GM12873 (cell line): ENCODE data around the gene SDHA.

Experiments used
- TF ChIP-seq, protein P1 (sequence below): IDR thresholded peaks from 2 replicates; pipeline ENCODE4 v1.5.1; 2012; ENCODE audit warnings: low read depth, mild to moderate bottlenecking, moderate library complexity, low read length, control low read depth; ENCODE audit not compliant: insufficient read depth; ENCODE audit errors: missing control alignments

Gene SDHA

DNA sequence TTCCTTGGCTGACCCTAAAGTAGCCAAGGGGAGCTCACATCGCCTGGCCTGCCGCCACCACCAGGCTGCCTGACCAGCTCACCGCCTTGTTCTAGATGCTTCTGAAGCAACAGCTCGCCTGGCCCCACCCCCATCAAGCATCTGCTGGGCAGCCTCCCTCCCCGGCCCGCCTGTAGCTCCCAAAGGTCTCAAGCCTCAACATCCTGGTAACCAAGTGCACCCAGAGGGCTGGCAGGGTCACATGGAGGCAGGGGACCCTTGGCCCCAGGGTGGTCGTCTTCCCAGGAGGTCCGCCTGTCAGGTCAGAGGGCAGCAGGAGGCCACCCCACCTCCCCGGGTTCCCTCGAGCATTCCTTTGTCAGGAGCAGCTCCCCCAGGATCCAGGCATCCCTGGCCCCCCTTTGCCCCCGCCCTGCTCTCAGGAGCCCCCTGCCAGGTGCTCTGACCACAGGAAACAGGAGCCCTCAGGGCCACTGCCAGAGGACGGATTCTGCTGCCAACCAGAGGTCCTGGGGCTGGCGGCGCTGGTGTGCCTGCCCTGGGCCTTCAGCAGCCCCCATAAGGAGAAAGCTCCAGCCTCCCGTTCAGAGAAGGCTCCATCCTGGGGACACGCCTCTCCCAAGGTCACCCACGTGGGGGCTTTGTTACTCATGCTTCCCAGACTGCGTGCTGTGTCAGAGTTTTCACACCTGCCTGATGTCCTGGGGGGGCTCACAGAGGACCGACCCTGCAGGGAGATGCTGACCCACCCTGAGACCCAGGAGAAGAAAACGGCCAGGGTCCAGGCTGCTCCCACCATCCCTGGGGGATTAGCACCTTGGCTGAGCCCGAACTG, 30.3 kb upstream of the SDHA start:
- TF ChIP-seq, protein P1, sequence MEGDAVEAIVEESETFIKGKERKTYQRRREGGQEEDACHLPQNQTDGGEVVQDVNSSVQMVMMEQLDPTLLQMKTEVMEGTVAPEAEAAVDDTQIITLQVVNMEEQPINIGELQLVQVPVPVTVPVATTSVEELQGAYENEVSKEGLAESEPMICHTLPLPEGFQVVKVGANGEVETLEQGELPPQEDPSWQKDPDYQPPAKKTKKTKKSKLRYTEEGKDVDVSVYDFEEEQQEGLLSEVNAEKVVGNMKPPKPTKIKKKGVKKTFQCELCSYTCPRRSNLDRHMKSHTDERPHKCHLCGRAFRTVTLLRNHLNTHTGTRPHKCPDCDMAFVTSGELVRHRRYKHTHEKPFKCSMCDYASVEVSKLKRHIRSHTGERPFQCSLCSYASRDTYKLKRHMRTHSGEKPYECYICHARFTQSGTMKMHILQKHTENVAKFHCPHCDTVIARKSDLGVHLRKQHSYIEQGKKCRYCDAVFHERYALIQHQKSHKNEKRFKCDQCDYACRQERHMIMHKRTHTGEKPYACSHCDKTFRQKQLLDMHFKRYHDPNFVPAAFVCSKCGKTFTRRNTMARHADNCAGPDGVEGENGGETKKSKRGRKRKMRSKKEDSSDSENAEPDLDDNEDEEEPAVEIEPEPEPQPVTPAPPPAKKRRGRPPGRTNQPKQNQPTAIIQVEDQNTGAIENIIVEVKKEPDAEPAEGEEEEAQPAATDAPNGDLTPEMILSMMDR = no peak

DNA sequence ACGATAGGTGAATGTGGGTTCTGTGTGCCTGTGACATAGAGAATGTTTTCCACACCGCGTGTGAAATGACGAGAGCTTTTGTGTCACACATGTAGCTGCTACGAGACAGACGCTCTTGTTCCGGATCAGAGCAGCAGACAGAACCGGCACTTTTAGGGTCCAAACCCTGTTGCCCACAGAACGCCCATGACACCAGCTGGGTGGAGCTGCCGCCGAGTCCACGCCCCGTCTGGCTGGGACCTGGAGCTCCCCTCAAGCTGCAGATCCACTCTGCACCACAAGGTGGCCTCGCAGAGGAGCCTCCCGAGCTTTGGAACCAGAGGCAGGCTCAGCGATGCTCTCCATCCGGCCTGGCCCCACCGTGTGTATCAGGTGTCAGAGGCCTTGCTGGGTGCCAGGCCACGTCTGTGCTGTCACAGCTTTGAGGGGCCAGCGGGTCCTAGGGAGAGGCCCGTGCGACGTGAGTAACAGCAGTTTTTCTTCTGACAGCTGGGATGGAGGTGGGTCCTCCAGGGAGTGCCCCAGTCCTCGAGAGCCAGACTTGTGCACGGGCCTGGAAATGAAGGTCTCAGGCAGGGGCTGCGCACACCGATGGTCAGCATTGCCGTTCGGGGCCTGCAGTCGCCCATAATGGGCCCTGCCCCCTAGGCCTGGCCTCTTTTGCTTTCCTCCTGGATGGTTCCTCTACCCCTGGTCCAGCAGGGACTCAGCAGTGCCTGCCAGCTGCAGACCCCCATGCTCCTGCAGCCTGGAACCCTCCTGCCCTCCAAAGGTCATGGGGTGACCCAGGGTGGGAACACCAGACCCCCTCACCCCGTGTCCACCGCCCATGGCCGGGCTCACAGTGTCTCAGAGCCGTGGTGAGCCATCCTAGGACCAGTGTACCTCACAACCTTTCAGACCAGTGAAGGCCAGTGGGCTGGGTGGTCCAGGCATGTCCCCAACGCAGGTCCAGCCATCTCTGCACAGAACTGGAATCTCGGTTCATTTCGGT, 29.3 kb upstream of the SDHA start:
- TF ChIP-seq, protein P1 = peak; percentile 95

DNA sequence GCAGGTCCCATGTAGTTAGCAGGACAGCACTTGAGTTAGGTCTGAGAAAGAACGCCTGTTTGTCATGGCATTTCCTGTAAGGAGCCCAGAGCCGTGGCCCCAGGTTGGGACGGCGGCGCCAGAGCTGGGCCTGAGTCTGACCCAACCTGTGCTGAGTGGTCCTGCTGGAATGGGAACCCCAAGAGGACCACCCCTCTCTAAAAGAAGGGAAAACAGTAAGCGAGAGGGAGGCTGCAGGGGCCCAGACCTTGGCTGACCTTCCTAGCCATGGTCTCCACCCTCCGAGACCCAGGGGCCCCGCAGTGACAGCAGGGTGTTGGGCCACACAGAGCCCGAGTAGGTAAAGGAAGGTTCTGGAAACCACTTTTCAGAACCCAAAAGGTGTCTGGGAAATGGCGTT, 28.6 kb upstream of the SDHA start:
- TF ChIP-seq, protein P1 = no peak

DNA sequence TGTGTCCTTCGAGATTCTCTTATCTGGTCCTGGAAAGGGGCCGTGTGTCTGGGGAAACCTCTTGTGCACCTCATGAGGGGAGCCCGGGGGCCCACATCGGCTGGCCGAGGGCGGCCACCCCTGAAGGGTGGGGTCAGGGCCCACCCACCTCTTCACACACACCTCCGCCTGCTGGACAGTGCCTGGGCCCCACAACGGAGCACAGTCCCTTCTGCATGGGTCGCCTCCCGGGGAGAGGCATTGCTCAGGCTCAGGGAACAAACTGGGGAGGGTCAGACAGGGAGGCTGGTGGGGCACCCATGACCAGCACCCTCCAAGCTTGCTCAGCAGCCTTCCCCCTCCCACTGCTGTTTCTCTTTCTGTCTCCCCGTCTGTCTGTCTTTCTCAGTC, 28.1 kb upstream of the SDHA start:
- TF ChIP-seq, protein P1 = no peak

DNA sequence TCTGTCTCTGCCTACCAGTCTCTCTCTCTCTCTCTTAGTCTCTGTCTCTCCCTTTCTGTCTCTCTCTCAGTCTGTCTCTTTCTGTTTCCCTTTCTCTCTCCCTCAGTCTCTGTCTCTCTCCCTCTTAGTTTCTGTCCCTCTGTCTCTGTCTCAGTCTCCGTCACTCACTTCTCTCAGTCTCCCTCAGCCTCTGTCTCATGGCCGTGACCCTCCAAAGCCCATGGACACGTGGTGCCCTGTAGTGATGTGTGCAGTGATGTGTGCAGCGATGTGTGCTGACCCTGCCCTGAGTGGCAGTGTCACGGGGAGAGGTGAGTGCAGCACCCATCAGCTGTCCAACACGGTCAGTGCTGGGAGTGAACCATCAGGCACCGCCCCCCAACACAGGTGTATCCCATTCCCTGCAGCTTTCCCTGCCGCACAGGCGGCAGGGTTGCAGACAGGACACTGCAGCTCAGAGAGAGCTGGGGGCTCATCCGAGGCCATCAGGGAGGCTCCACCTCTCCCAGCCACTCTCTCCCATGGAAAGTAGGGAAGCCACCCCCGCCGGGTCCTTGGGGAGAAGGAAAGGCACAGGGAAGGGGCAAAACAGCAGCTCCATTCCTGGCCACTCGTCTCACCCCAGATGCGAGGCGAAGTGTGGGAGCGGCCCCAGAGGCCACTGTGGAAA, 27.6 kb upstream of the SDHA start:
- TF ChIP-seq, protein P1 = no peak

DNA sequence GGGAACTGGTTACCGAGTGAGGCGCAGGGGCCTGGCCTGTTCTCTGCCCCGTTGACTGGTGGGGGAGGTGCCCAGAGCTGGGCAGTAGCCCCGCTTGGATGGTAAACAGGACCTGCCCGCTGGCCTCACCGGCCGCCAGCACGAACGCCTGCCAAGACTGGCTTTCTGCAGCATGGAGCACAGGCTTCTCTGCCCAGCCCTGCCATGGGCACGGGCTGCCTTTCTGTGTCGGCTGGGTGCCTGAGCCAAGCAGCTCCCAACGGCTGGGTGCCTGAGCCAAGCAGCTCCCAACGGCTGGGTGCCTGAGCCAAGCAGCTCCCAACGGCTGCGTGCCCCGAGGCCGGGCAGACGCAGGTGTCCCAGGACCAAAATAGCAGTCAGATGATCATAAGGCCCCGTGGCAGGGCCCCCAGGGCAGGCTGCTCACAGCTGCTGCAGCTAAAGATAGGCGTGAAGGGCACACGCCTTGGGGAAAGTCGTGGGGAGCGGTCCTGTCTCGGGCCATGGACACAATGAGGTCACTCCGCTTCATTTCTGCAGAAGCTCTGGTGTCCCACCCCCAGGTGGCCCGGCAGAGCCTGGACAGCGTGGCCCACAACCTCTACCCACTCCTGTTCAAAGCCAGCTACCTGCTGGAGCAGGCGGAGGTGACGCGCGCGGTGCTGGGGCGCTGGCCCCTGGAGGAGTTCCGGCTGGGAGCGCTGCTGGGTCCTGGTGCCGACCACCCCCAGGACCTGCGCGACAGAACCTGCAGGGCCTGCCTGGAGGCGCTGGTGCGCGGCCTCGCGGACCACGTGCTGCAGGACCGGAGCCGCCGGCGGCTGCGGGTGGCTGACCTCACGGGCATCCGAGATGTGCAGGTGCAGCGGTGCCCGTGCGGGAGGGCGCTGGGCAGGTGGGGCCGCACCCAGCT, 26.8 kb upstream of the SDHA start, which contains the start of gene LRRC14B:
LRRC14B (plus strand) TSS at position 460 of the 913 bp plus-strand sequence; CDS start at position 504, 44 bp downstream.
- TF ChIP-seq, protein P1 = no peak
